NT2/D1 (cell line): ENCODE data around the gene ELAC1.

Experiments used
- SUZ12 ChIP-seq: IDR thresholded peaks from 2 replicates; pipeline ENCODE4 v1.6.1; 2011; ENCODE audit not compliant: insufficient read length, insufficient read depth; ENCODE audit errors: extremely low read depth
- YY1 ChIP-seq: IDR thresholded peaks from 2 replicates; pipeline ENCODE4 v1.6.1; 2011; ENCODE audit not compliant: insufficient read length, insufficient read depth

- TF ChIP-seq YY1 (no peak), SUZ12 (no peak)
Measured at GRCh38 chr18:50961974-50962373, 5.9 kb upstream of the ELAC1 start.
